ENCODE measurements around the gene MAPKAP1. TPM values are rescaled to one million over a fixed set of nuclear protein-coding genes. Genes with fewer than 3 reads are reported as not detected.

Gene MAPKAP1
- total RNA-seq, 2 donors from 2014 or later = 75.3 to 91.6 TPM

GRCh38 chr9:125540497-125540896 lies 166.5 kb downstream of the MAPKAP1 start:
- no peak for TF ChIP-seq CTCF (conservative IDR thresholded peaks at IDR 0.05)
- Histone ChIP-seq H3K27me3 (ENCODE audit: control insufficient read depth, insufficient read depth, low read length, poor library complexity, severe bottlenecking) (no peaks in the 10 kb centered on the region), H3K4me1 (ENCODE audit: control insufficient read depth, insufficient read depth, low read length) (no peaks in the 10 kb centered on the region), H3K36me3 (ENCODE audit: control insufficient read depth, insufficient read depth, low read length) (peaks cover 12% of the 10 kb centered on the region), H3K9me3 (ENCODE audit: control insufficient read depth, low read length) (no peaks in the 10 kb centered on the region), H3K27ac (ENCODE audit: low read depth, low read length) (no peak overlapping the region), H3K4me3 (ENCODE audit: low read length) (no peak overlapping the region), H3K9ac (ENCODE audit: extremely low read depth, low read length, poor library complexity, severe bottlenecking) (no peak overlapping the region)
- 85 to 93% methylated on average over 3 of the region's 3 CpGs for WGBS, 2 experiments (ENCODE audit: insufficient coverage in 1 of 2, insufficient read length in 1 of 2)
- H3K36me3 Mint-ChIP-seq (ENCODE audit: low read depth) = peaks cover 13% of the 10 kb centered on the region
- H3K27ac Mint-ChIP-seq = no peak overlapping the region
- H3K4me1 Mint-ChIP-seq = peaks cover 10% of the 10 kb centered on the region
- H3K9me3 Mint-ChIP-seq = no peaks in the 10 kb centered on the region
- no peak for DNase-seq
- H3K27me3 Mint-ChIP-seq (ENCODE audit: insufficient read depth) = no peaks in the 10 kb centered on the region
- no peak overlapping the region for H3K4me3 Mint-ChIP-seq

GRCh38 chr9:125538092-125538473 lies 168.9 kb downstream of the MAPKAP1 start:
- Mint-ChIP-seq H3K9me3 (no peaks in the 10 kb centered on the region), H3K4me1 (peaks cover 6% of the 10 kb centered on the region), H3K27me3 (ENCODE audit: insufficient read depth) (no peaks in the 10 kb centered on the region), H3K27ac (no peak overlapping the region), H3K4me3 (no peak overlapping the region), H3K36me3 (ENCODE audit: low read depth) (peaks cover 10% of the 10 kb centered on the region)
- Histone ChIP-seq H3K9me3 (ENCODE audit: control insufficient read depth, low read length) (no peaks in the 10 kb centered on the region), H3K4me1 (ENCODE audit: control insufficient read depth, insufficient read depth, low read length) (no peaks in the 10 kb centered on the region), H3K9ac (ENCODE audit: extremely low read depth, low read length, poor library complexity, severe bottlenecking) (no peak overlapping the region), H3K36me3 (ENCODE audit: control insufficient read depth, insufficient read depth, low read length) (peaks cover 12% of the 10 kb centered on the region), H3K27me3 (ENCODE audit: control insufficient read depth, insufficient read depth, low read length, poor library complexity, severe bottlenecking) (no peaks in the 10 kb centered on the region), H3K27ac (ENCODE audit: low read depth, low read length) (no peak overlapping the region), H3K4me3 (ENCODE audit: low read length) (no peak overlapping the region)
- WGBS, 2 experiments (ENCODE audit: insufficient coverage in 1 of 2, insufficient read length in 1 of 2) = 97 to 100% methylated on average over 2 of the region's 2 CpGs
- TF ChIP-seq CTCF (conservative IDR thresholded peaks at IDR 0.05) = no peak
- no peak for DNase-seq

GRCh38 chr9:125537442-125538091 lies 169.4 kb downstream of the MAPKAP1 start:
- no peak overlapping the region for H3K27ac ChIP-seq (ENCODE audit: low read depth, low read length)
- peak overlapping the region; percentile 46 for H3K27ac Mint-ChIP-seq
- 98 to 100% methylated on average over 2 of the region's 2 CpGs for WGBS, 2 experiments (ENCODE audit: insufficient coverage in 1 of 2, insufficient read length in 1 of 2)

More at GRCh38 chr9:125537442-125538091, 169.4 kb downstream of the MAPKAP1 start:
- no peak for DNase-seq
- H3K4me3 Mint-ChIP-seq = no peak overlapping the region
- Histone ChIP-seq H3K4me3 (ENCODE audit: low read length) (no peak overlapping the region), H3K9me3 (ENCODE audit: control insufficient read depth, low read length) (no peaks in the 10 kb centered on the region), H3K4me1 (ENCODE audit: control insufficient read depth, insufficient read depth, low read length) (no peaks in the 10 kb centered on the region), H3K9ac (ENCODE audit: extremely low read depth, low read length, poor library complexity, severe bottlenecking) (no peak overlapping the region), H3K36me3 (ENCODE audit: control insufficient read depth, insufficient read depth, low read length) (peaks cover 12% of the 10 kb centered on the region), H3K27me3 (ENCODE audit: control insufficient read depth, insufficient read depth, low read length, poor library complexity, severe bottlenecking) (no peaks in the 10 kb centered on the region)
- H3K9me3 Mint-ChIP-seq = no peaks in the 10 kb centered on the region
- no peaks in the 10 kb centered on the region for H3K27me3 Mint-ChIP-seq (ENCODE audit: insufficient read depth)
- no peak for TF ChIP-seq CTCF (conservative IDR thresholded peaks at IDR 0.05)
- peaks cover 9% of the 10 kb centered on the region for H3K4me1 Mint-ChIP-seq
- H3K36me3 Mint-ChIP-seq (ENCODE audit: low read depth) = peaks cover 8% of the 10 kb centered on the region
